GM13976 (cell line): Measurements from ENCODE around the gene PARD6G.

Experiments
- DNase-seq: peaks from one replicate; pipeline ENCODE4 v3.0.0; 2012; ENCODE audit warnings: low spot score
- CTCF ChIP-seq: IDR thresholded peaks from 2 replicates; pipeline ENCODE4 v1.5.1; 2012; ENCODE audit warnings: borderline replicate concordance, mild to moderate bottlenecking; ENCODE audit not compliant: insufficient read depth; ENCODE audit errors: extremely low read depth, missing control alignments, control extremely low read depth
- in situ Hi-C: fragments of 300-500 bp; cut with MboI; formaldehyde crosslinking; loops from one replicate; pipeline ENCODE4 v1.12.0; 2022; ENCODE audit warnings: low sequenced_read_pairs, mixed read lengths, inconsistent platforms; ENCODE audit not compliant: unreplicated experiment

PARD6G gene

GRCh38 chr18:80190311-80190710, 57.0 kb downstream of the PARD6G start:
- in situ Hi-C loops = no loop called here
- no peak for TF ChIP-seq CTCF
- DNase-seq = no peak

- no peak for TF ChIP-seq CTCF
- in situ Hi-C loops = no loop called here
- DNase-seq = no peak
These were observed 57.8 kb downstream of the PARD6G start for GRCh38 chr18:80189531-80189865.

- no peak for TF ChIP-seq CTCF
- in situ Hi-C loops = no loop called here
- no peak for DNase-seq
These were observed 58.4 kb downstream of the PARD6G start for GRCh38 chr18:80188643-80189530.

GRCh38 chr18:80187956-80188642, 59.2 kb downstream of the PARD6G start:
- TF ChIP-seq CTCF = no peak
- in situ Hi-C loops = no loop called here
- DNase-seq = no peak

GRCh38 chr18:80185545-80185944, 61.8 kb downstream of the PARD6G start:
- no peak for DNase-seq
- no peak for TF ChIP-seq CTCF
- in situ Hi-C loops = no loop called here

- no peak for TF ChIP-seq CTCF
- DNase-seq = no peak
- in situ Hi-C loops = no loop called here
These were observed 63.0 kb downstream of the PARD6G start for GRCh38 chr18:80184243-80184772.
